Superior temporal gyrus (tissue), 1 donor: ENCODE results near the gene TK2.
A peak's percentile ranks its signal among the peaks of the same experiment; 100 is the strongest.
"Not testable (repeated sequence)": the region's sequence is repeated elsewhere in the genome, so short reads cannot be mapped to it uniquely, and the experiment has no call there.

Source experiments
- DNase-seq: peaks from one replicate; pipeline ENCODE4 v3.0.0-alpha.2; 2016; ENCODE audit errors: extremely low spot score

Gene TK2

GRCh38 chr16:66507731-66508239 is 42.1 kb downstream of the TK2 start:
- no peak for DNase-seq

- no peak for DNase-seq
These were observed 46.3 kb downstream of the TK2 start for GRCh38 chr16:66503612-66504011.

- peak; percentile 63 for DNase-seq
These were observed 46.9 kb downstream of the TK2 start for GRCh38 chr16:66503030-66503429.

GRCh38 chr16:66502020-66502913 is 47.7 kb downstream of the TK2 start:
- no peak for DNase-seq

GRCh38 chr16:66501563-66501962 is 48.4 kb downstream of the TK2 start:
- DNase-seq, result not testable (repeated sequence)

GRCh38 chr16:66497921-66498320 is 52.0 kb downstream of the TK2 start:
- not testable (repeated sequence) for DNase-seq

- not testable (repeated sequence) for DNase-seq
These were observed 53.7 kb downstream of the TK2 start for GRCh38 chr16:66496226-66496625.

- DNase-seq, result no peak
These were observed 54.5 kb downstream of the TK2 start for GRCh38 chr16:66495440-66495839.

- DNase-seq, result no peak
These were observed 55.0 kb downstream of the TK2 start for GRCh38 chr16:66494916-66495315.

GRCh38 chr16:66493490-66494401 is 56.2 kb downstream of the TK2 start:
- DNase-seq, result no peak

GRCh38 chr16:66491716-66492064 is 58.2 kb downstream of the TK2 start:
- DNase-seq, result no peak

GRCh38 chr16:66490774-66491715 is 58.9 kb downstream of the TK2 start:
- DNase-seq, result no peak

- DNase-seq, result no peak
These were observed 60.1 kb downstream of the TK2 start for GRCh38 chr16:66489818-66490217.

- DNase-seq, result no peak
These were observed 60.5 kb downstream of the TK2 start for GRCh38 chr16:66489385-66489784.

GRCh38 chr16:66488505-66488904 is 61.4 kb downstream of the TK2 start:
- DNase-seq, result no peak

- DNase-seq, result no peak
These were observed 62.2 kb downstream of the TK2 start for GRCh38 chr16:66487580-66488275.

GRCh38 chr16:66486773-66487579 is 62.9 kb downstream of the TK2 start:
- DNase-seq, result no peak

GRCh38 chr16:66486199-66486772 is 63.6 kb downstream of the TK2 start:
- no peak for DNase-seq

- DNase-seq, result no peak
These were observed 64.5 kb downstream of the TK2 start for GRCh38 chr16:66485376-66485775.
